ENCODE data around the gene STK32A.
"Not testable (repeated sequence)": the region's sequence is repeated elsewhere in the genome, so short reads cannot be mapped to it uniquely, and the experiment has no call there.

The STK32A gene

DNA sequence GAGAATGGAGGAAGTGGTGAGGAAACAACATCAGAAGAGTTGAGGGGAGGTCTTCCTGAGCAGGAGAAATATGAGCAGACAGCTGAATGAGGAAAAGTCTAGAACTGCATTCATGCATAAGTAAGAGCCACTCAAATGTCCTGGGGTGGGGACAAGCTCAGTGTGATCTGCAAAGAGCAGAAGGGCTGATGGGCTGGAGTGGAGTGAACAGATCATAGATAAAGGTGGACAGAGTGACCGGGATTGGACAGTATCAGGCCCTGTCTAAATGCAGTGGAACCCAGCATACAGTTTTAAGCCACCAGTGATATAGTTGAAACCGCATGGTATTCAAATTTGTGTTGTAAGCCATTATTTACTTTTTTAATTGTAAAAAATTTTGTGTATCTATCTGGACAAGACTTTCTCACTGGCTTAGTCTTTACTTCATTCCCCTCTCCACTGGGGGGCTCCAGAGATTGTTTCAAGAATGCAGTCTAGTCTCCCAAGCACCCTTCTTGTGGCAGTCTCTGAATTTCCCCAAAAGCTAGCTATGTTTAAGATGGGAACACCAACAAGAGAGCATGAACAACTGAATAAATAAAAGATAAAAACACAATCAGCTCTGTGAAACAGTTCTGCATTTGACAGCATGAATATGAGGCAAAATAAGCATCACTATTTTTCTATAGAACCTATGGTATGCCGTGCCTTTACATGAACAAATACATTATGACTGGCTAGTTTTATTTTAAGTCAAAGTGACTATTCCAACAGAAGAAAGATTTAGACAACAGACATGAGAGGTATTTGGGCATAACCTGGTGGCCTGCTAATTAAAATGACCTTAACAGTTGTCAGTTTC is 10.7 kb upstream of the STK32A start:
- in situ Hi-C loops (cut with MboI; ENCODE audit: low pct_unique_long_range_greater_than_20kb, low sequenced_read_pairs, unreplicated experiment) = no loop called here
- TF ChIP-seq, protein P1, sequence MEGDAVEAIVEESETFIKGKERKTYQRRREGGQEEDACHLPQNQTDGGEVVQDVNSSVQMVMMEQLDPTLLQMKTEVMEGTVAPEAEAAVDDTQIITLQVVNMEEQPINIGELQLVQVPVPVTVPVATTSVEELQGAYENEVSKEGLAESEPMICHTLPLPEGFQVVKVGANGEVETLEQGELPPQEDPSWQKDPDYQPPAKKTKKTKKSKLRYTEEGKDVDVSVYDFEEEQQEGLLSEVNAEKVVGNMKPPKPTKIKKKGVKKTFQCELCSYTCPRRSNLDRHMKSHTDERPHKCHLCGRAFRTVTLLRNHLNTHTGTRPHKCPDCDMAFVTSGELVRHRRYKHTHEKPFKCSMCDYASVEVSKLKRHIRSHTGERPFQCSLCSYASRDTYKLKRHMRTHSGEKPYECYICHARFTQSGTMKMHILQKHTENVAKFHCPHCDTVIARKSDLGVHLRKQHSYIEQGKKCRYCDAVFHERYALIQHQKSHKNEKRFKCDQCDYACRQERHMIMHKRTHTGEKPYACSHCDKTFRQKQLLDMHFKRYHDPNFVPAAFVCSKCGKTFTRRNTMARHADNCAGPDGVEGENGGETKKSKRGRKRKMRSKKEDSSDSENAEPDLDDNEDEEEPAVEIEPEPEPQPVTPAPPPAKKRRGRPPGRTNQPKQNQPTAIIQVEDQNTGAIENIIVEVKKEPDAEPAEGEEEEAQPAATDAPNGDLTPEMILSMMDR (IDR thresholded peaks at IDR 0.05; ENCODE audit: extremely low read depth, insufficient read depth, missing control alignments) = peak; percentile 31
- peak; percentile 53 for DNase-seq (ENCODE audit: low spot score)

DNA sequence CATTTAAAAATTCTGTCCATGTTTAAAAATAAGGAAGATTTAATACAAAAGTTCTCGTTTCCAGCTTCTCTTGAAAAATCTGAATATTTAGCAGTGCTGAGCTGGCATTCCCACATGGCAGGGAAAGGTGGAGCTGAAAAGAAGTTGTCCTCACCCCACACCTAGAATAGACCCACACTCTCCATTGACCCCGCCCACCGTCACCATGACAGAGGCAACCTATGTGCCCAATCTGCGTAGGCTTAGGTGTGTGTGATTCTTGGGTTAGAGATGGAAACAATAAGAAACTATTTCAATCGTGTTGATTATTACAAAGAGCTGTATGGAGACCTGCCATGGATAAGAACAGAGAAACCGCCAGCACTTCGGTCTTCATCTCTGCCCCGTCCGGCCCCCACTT is 8.9 kb upstream of the STK32A start:
- in situ Hi-C loops (cut with MboI; ENCODE audit: low pct_unique_long_range_greater_than_20kb, low sequenced_read_pairs, unreplicated experiment) = no loop called here
- no peak for DNase-seq (ENCODE audit: low spot score)
- TF ChIP-seq, protein P1 (IDR thresholded peaks at IDR 0.05; ENCODE audit: extremely low read depth, insufficient read depth, missing control alignments) = no peak

DNA sequence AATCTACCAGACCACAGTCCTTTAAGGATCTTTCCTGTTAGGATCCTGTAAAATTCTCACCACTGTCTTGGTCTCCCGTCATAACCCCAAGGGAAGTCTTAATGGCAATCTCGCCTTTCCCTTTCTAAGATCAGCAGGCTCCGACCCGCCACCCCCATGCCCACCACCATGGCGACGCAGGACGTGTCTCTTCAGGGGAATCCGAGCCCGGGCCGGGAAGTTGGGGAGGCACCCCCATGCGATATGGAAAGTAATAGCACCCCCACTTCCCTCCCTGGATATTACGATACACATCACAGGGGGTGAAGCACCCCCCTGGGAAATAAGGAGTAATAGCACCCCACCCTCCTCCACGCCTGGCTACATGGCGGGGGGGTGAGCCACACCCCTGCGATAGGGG is 8.3 kb upstream of the STK32A start:
- TF ChIP-seq, protein P1 (IDR thresholded peaks at IDR 0.05; ENCODE audit: extremely low read depth, insufficient read depth, missing control alignments) = no peak
- in situ Hi-C loops (cut with MboI; ENCODE audit: low pct_unique_long_range_greater_than_20kb, low sequenced_read_pairs, unreplicated experiment) = no loop called here
- no peak for DNase-seq (ENCODE audit: low spot score)

DNA sequence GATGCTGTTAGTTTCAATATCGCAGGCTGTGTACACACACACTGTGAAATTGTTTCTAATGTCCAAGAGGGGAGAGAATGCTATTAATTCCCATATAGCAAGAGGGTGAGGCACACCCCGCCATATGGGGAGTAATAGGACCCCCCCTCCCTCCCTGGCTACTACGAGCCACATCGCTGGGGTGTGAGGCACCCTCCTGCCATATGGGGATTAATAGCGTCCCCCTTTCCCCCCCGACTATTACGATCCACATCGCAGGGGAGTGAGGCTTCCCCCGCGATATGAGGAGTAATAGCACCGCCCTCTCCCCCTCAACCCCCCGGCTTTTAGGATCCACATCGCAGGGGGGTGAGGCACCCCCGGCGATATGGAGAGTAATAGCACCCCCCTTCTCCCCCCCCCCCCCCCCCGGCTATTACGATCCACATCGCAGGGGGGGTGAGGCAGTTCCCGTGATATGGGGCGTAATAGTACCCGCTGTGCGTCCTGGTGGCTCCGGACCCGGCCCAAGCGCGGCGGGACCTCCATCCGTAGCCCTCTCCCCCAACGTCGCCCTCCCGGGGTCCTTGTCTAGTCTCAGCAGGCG is 494 bp upstream of the STK32A start:
- DNase-seq (ENCODE audit: low spot score) = no peak
- TF ChIP-seq, protein P1 (IDR thresholded peaks at IDR 0.05; ENCODE audit: extremely low read depth, insufficient read depth, missing control alignments) = no peak
- in situ Hi-C loops (cut with MboI; ENCODE audit: low pct_unique_long_range_greater_than_20kb, low sequenced_read_pairs, unreplicated experiment) = no loop called here

DNA sequence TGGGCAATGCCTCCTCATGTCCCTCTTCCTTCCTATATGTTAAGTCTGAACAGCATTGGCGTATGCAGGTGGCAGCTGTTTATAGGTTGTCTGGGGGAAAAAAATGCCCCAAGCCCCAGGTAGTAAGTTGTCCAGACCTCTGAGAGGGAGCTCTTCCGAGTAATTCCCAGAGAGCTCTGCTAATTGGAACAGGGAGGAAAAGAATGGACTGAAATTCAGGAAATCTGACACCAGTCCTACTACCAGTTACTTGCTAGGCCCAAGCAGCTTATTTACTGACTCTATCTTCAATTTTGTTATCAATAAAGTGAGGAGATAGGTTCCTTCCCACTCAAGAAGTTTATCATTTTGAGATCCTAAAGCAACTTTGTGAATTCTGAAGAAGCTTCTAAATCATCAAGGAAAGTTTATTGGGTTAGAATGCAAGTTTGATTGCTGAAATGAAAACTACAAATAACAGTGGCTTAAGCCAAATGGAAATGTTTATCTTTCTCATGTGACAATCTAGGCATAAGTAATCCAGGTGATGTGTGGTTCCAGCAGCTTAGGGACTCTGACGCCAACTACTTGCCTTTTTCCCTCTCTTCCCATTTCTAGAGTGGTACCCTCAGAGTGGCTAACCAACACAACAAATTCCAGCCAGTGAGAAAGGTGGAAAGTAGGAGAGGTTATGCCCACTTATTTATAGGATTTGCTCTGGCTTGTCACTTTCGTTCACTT is 5.6 kb downstream of the STK32A start:
- DNase-seq (ENCODE audit: low spot score) = no peak
- in situ Hi-C loops (cut with MboI; ENCODE audit: low pct_unique_long_range_greater_than_20kb, low sequenced_read_pairs, unreplicated experiment) = no loop called here
- TF ChIP-seq, protein P1 (IDR thresholded peaks at IDR 0.05; ENCODE audit: extremely low read depth, insufficient read depth, missing control alignments) = no peak

DNA sequence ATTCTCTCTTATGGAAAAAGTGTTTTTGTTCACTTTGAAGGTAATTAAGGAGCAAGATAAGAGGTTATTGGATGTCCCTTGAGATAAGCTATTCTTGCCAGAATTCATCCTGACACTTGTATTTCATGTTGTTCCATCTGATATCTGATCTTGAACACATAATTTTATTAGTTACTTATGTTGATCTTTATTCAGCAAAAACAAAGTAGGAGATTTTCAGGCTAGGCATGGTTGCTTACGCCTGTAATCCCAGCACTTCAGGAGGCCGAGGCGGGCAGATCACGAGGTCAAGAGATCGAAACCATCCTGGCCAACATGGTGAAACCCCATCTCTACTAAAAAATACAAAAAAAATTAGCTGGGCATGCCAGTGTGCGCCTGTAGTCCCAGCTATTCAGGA is 8.4 kb downstream of the STK32A start:
- DNase-seq (ENCODE audit: low spot score); in situ Hi-C loops (cut with MboI; ENCODE audit: low pct_unique_long_range_greater_than_20kb, low sequenced_read_pairs, unreplicated experiment): not testable (repeated sequence)
